GM18870 (cell line): ENCODE data around the gene PVALEF.

ENCODE experiments used
- ATAC-seq: cut with Tn5 transposase; IDR thresholded peaks from one replicate; pipeline ENCODE4 v1.9.1; 2021; ENCODE audit warnings: moderate library complexity; ENCODE audit not compliant: unreplicated experiment

PVALEF gene

GRCh38 chr17:81180836-81181810, 15.8 kb downstream of the PVALEF start:
- ATAC-seq = no peak

- ATAC-seq = no peak
Observed at GRCh38 chr17:81181811-81182185, 16.5 kb downstream of the PVALEF start.

GRCh38 chr17:81182596-81182995, 17.3 kb downstream of the PVALEF start:
- no peak for ATAC-seq

- ATAC-seq = no peak
Observed at GRCh38 chr17:81183316-81183715, 18.0 kb downstream of the PVALEF start.

GRCh38 chr17:81183807-81184206, 18.5 kb downstream of the PVALEF start:
- ATAC-seq = no peak

GRCh38 chr17:81184555-81184954, 19.2 kb downstream of the PVALEF start:
- ATAC-seq = no peak

GRCh38 chr17:81186203-81186602, 20.9 kb downstream of the PVALEF start:
- no peak for ATAC-seq

- ATAC-seq = no peak
Observed at GRCh38 chr17:81187120-81187519, 21.8 kb downstream of the PVALEF start.

GRCh38 chr17:81187586-81188490, 22.5 kb downstream of the PVALEF start:
- no peak for ATAC-seq

- no peak for ATAC-seq
Observed at GRCh38 chr17:81188491-81188840, 23.2 kb downstream of the PVALEF start.

GRCh38 chr17:81189016-81189415, 23.7 kb downstream of the PVALEF start:
- ATAC-seq = no peak

GRCh38 chr17:81189670-81190530, 24.6 kb downstream of the PVALEF start:
- ATAC-seq = no peak

GRCh38 chr17:81190591-81190990, 25.3 kb downstream of the PVALEF start:
- no peak for ATAC-seq

- no peak for ATAC-seq
Observed at GRCh38 chr17:81191116-81191515, 25.8 kb downstream of the PVALEF start.

GRCh38 chr17:81191646-81192045, 26.3 kb downstream of the PVALEF start:
- ATAC-seq = no peak

- no peak for ATAC-seq
Observed at GRCh38 chr17:81192386-81193050, 27.2 kb downstream of the PVALEF start.

- ATAC-seq = no peak
Observed at GRCh38 chr17:81193051-81193410, 27.7 kb downstream of the PVALEF start.

GRCh38 chr17:81193470-81194224, 28.3 kb downstream of the PVALEF start:
- ATAC-seq = no peak

GRCh38 chr17:81194225-81194760, 29.0 kb downstream of the PVALEF start:
- no peak for ATAC-seq
